ENCODE data around the gene DLK2.

- TF ChIP-seq POLR2A (IDR thresholded peaks at IDR 0.05; ENCODE audit: low read depth, low read length) (no peak), EZH2 (IDR thresholded peaks at IDR 0.05; ENCODE audit: borderline replicate concordance, low read depth, low read length, severe bottlenecking) (no peak), CTCF (IDR thresholded peaks at IDR 0.05; ENCODE audit: extremely low read depth in 1 of 2, insufficient read depth in 1 of 2, low read depth in 1 of 2, low read length in 2 of 2) (no peak), JUN (IDR thresholded peaks at IDR 0.05; ENCODE audit: borderline replicate concordance, insufficient read depth, insufficient read length, low read depth) (no peak)
Measured at GRCh38 chr6:43467752-43468151, 12.4 kb upstream of the DLK2 start.
